GM23338 (cell line): Measurements from ENCODE around the gene MPRIP. TPM values are rescaled to one million over a fixed set of nuclear protein-coding genes. Genes with fewer than 3 reads are reported as not detected.
"Not testable (repeated sequence)": the region's sequence is repeated elsewhere in the genome, so short reads cannot be mapped to it uniquely, and the experiment has no call there.

ENCODE experiments used
- ATAC-seq: fragments of 200-7000 bp; cut with Tn5 transposase; 3 replicates; pipeline ENCODE4 v1.9.1; 2020
- DNase-seq: peaks from one replicate; pipeline ENCODE4 v3.0.0-alpha.2; 2015; ENCODE audit warnings: low spot score
- H2AFZ ChIP-seq: fragments of 200-600 bp; sonication (generic); 2 replicates; pipeline ENCODE4 v1.8.0; 2016; ENCODE audit warnings: antibody characterized with exemption, mild to moderate bottlenecking, moderate library complexity
- H3F3A ChIP-seq: fragments of 200-600 bp; sonication (generic); replicated peaks from 2 replicates; pipeline ENCODE4 v1.8.0; 2017; ENCODE audit warnings: antibody characterized with exemption, mixed run types, low read depth
- H3K27ac ChIP-seq: fragments of 200-600 bp; sonication (generic); 2 replicates; pipeline ENCODE4 v1.6.1; 2016; ENCODE audit warnings: low read depth
- H3K27me3 ChIP-seq: fragments of 200-600 bp; sonication (generic); 2 replicates; pipeline ENCODE4 v1.8.0; 2016; ENCODE audit warnings: mild to moderate bottlenecking, mixed run types, moderate library complexity; ENCODE audit not compliant: insufficient read depth
- H3K36me3 ChIP-seq: fragments of 200-600 bp; sonication (generic); 2 replicates; pipeline ENCODE4 v1.8.0; 2016; ENCODE audit warnings: mild to moderate bottlenecking; ENCODE audit not compliant: insufficient read depth
- H3K4me1 ChIP-seq: fragments of 200-600 bp; sonication (generic); 2 replicates; pipeline ENCODE4 v1.8.0; 2016; ENCODE audit warnings: mild to moderate bottlenecking, moderate library complexity; ENCODE audit not compliant: insufficient read depth
- H3K4me2 ChIP-seq: fragments of 200-600 bp; sonication (generic); 2 replicates; pipeline ENCODE4 v1.7.1; 2017; ENCODE audit warnings: mixed run types
- H3K4me3 ChIP-seq: fragments of 200-600 bp; sonication (generic); 2 replicates; pipeline ENCODE4 v1.6.1; 2016; ENCODE audit warnings: mixed run types
- H3K79me2 ChIP-seq: fragments of 200-600 bp; sonication (generic); replicated peaks from 2 replicates; pipeline ENCODE4 v1.8.0; 2017; ENCODE audit warnings: mild to moderate bottlenecking; ENCODE audit not compliant: insufficient read depth
- H3K9me2 ChIP-seq: fragments of 200-600 bp; sonication (generic); 2 replicates; pipeline ENCODE4 v1.8.0; 2017; ENCODE audit not compliant: insufficient read depth
- H4K20me1 ChIP-seq: fragments of 200-600 bp; sonication (generic); replicated peaks from 2 replicates; pipeline ENCODE4 v1.8.0; 2017; ENCODE audit warnings: mild to moderate bottlenecking; ENCODE audit not compliant: insufficient read depth
- H3K27ac Mint-ChIP-seq: 2 replicates; pipeline ENCODE4 v1.8.0; 2020; ENCODE audit warnings: inconsistent platforms, mild to moderate bottlenecking, moderate library complexity, mixed read lengths
- H3K27me3 Mint-ChIP-seq: 3 replicates; pipeline ENCODE4 v1.8.0; 2022; ENCODE audit warnings: low read depth, mild to moderate bottlenecking, moderate library complexity, mixed read lengths, inconsistent platforms; ENCODE audit not compliant: insufficient read depth, poor library complexity
- H3K36me3 Mint-ChIP-seq: 3 replicates; pipeline ENCODE4 v1.8.0; 2021; ENCODE audit warnings: low read depth, mild to moderate bottlenecking, inconsistent platforms, moderate library complexity, mixed read lengths
- H3K4me1 Mint-ChIP-seq: 3 replicates; pipeline ENCODE4 v1.8.0; 2020; ENCODE audit warnings: mild to moderate bottlenecking, inconsistent platforms, mixed read lengths
- H3K4me3 Mint-ChIP-seq: 3 replicates; pipeline ENCODE4 v1.8.0; 2021; ENCODE audit warnings: moderate library complexity, mild to moderate bottlenecking, inconsistent platforms, mixed read lengths
- H3K9me3 Mint-ChIP-seq: 3 replicates; pipeline ENCODE4 v1.8.0; 2020; ENCODE audit warnings: moderate library complexity, mild to moderate bottlenecking, inconsistent platforms, mixed read lengths
- CREB1 ChIP-seq: fragments of 250-450 bp; sonication (Bioruptor Pico); IDR thresholded peaks from 2 replicates; pipeline ENCODE4 v1.5.0; 2020; ENCODE audit warnings: low read depth, mild to moderate bottlenecking, moderate library complexity
- CTCF ChIP-seq, 2 experiments: fragments of 200-600 bp in 1 of 2; sonication (generic) in 1 of 2; conservative IDR thresholded peaks; 2 replicates each; pipeline versions ENCODE4 v1.5.1 to v1.6.1; 2016 to 2017; ENCODE audit warnings: antibody characterized with exemption in 2 of 2, low read depth in 2 of 2, mild to moderate bottlenecking in 2 of 2, moderate library complexity in 1 of 2
- ETS1 ChIP-seq: IDR thresholded peaks from 2 replicates; pipeline ENCODE4 v1.6.1; 2016; ENCODE audit warnings: antibody characterized with exemption
- EZH2 ChIP-seq: fragments of 200-600 bp; sonication (generic); IDR thresholded peaks from one replicate; pipeline ENCODE4 v1.8.0; 2017; ENCODE audit warnings: antibody characterized with exemption, mild to moderate bottlenecking, low read depth; ENCODE audit not compliant: unreplicated experiment
- EZH2phosphoT487 ChIP-seq: fragments of 200-600 bp; sonication (generic); IDR thresholded peaks from one replicate; pipeline ENCODE4 v1.8.1; 2018; ENCODE audit warnings: antibody characterized with exemption; ENCODE audit not compliant: unreplicated experiment
- JUNB ChIP-seq: IDR thresholded peaks from one replicate; pipeline ENCODE4 v1.6.1; 2016; ENCODE audit warnings: antibody characterized with exemption; ENCODE audit not compliant: unreplicated experiment
- NANOG ChIP-seq: IDR thresholded peaks from 2 replicates; pipeline ENCODE4 v1.6.1; 2016; ENCODE audit warnings: antibody characterized with exemption, borderline replicate concordance
- POLR2AphosphoS5 ChIP-seq: IDR thresholded peaks from 2 replicates; pipeline ENCODE4 v1.6.1; 2016; ENCODE audit warnings: antibody characterized with exemption, low read depth
- REST ChIP-seq: IDR thresholded peaks from one replicate; pipeline ENCODE4 v1.6.1; 2018; ENCODE audit warnings: antibody characterized with exemption; ENCODE audit not compliant: unreplicated experiment
- STAT1 ChIP-seq: IDR thresholded peaks from one replicate; pipeline ENCODE4 v1.6.1; 2016; ENCODE audit warnings: antibody characterized with exemption; ENCODE audit not compliant: unreplicated experiment
- ZNF331 ChIP-seq: fragments of 250-450 bp; sonication (Bioruptor Pico); IDR thresholded peaks from 2 replicates; pipeline ENCODE4 v1.5.0; 2020; ENCODE audit warnings: low read depth, mild to moderate bottlenecking, moderate library complexity
- ZNF462 ChIP-seq: fragments of 250-450 bp; sonication (Bioruptor Pico); IDR thresholded peaks from 2 replicates; pipeline ENCODE4 v1.5.0; 2020; ENCODE audit warnings: mild to moderate bottlenecking, moderate library complexity
- polyA plus RNA-seq: library from polyadenylated mRNA; unstranded; fragments of >200 nt; fragmentation: Nextera tagmentation; extraction: Ambion mirVana; gene quantifications from 2 replicates; pipeline ENCODE4 v1.2.1, GENCODE V29; 2016
- total RNA-seq: library from RNA; depleted of rRNA; stranded (reverse); fragments of >200 nt; shearing (Covaris generic); gene quantifications from 2 replicates; pipeline ENCODE4 v1.2.3, GENCODE V29; 2014

The MPRIP gene
- total and polyA plus RNA-seq, 2 experiments from 2014 or later: 39.3 to 113 TPM

GRCh38 chr17:16995930-16996329 lies 46.3 kb upstream of the MPRIP start:
- Mint-ChIP-seq H3K27me3 (peaks cover 4% of the 10 kb centered on the region), H3K36me3 (no peaks in the 10 kb centered on the region), H3K9me3 (peaks cover 3% of the 10 kb centered on the region; the same call in 1 of the 3 replicates), H3K27ac (no peak overlapping the region), H3K4me3 (no peak overlapping the region), H3K4me1 (no peaks in the 10 kb centered on the region)
- no peak for DNase-seq
- no peaks in the 10 kb centered on the region for H3F3A ChIP-seq
- H3K4me2 ChIP-seq: no peak overlapping the region
- H2AFZ ChIP-seq: no peak overlapping the region
- H3K36me3 ChIP-seq: no peaks in the 10 kb centered on the region
- TF ChIP-seq REST (no peak), JUNB (no peak), STAT1 (no peak), EZH2phosphoT487 (no peak), NANOG (no peak), EZH2 (no peak), CREB1 (CRISPR knock-in tag) (no peak), ZNF462 (CRISPR knock-in tag) (no peak), ZNF331 (no peak), ETS1 (no peak), POLR2AphosphoS5 (no peak), CTCF (conservative IDR thresholded peaks at IDR 0.05; ENCODE audit: low read depth in 2 of 2) (no peak)
- H3K79me2 ChIP-seq: no peaks in the 10 kb centered on the region
- H4K20me1 ChIP-seq: no peaks in the 10 kb centered on the region
- H3K27me3 ChIP-seq: no peaks in the 10 kb centered on the region
- no peaks in the 10 kb centered on the region for H3K4me1 ChIP-seq
- H3K9me2 ChIP-seq: no peaks in the 10 kb centered on the region
- H3K4me3 ChIP-seq: no peak overlapping the region
- ATAC-seq: no peak
- H3K27ac ChIP-seq: no peak overlapping the region

- not testable (repeated sequence) for H3K4me3 Mint-ChIP-seq, H3K4me3 ChIP-seq, H3F3A ChIP-seq, H3K27me3 ChIP-seq, H3K27ac Mint-ChIP-seq, H3K36me3 Mint-ChIP-seq, DNase-seq, H3K9me2 ChIP-seq, H3K36me3 ChIP-seq, H3K4me2 ChIP-seq, H2AFZ ChIP-seq, ATAC-seq, H4K20me1 ChIP-seq, H3K4me1 Mint-ChIP-seq, H3K9me3 Mint-ChIP-seq, H3K27me3 Mint-ChIP-seq, H3K27ac ChIP-seq, H3K79me2 ChIP-seq, H3K4me1 ChIP-seq
Observed at GRCh38 chr17:16996726-16997125, 45.5 kb upstream of the MPRIP start.
